ENCODE measurements around the gene WNT3A.

The WNT3A gene

GRCh38 chr1:228101614-228101993 lies 94.8 kb downstream of the WNT3A start:
- DNase-seq (ENCODE audit: low read depth), result no peak

- DNase-seq (ENCODE audit: low read depth), result peak; percentile 44
These were observed 95.4 kb downstream of the WNT3A start for GRCh38 chr1:228101994-228102790.

GRCh38 chr1:228102791-228103620 lies 96.2 kb downstream of the WNT3A start, which contains the start of gene C1orf35:
C1orf35 (minus strand) TSS chr1:228103325; CDS start chr1:228103227, 98 bp downstream.
- DNase-seq (ENCODE audit: low read depth), result peak; percentile 92

- DNase-seq (ENCODE audit: low read depth), result no peak
These were observed 97.9 kb downstream of the WNT3A start for GRCh38 chr1:228104526-228105269.

GRCh38 chr1:228105270-228105995 lies 98.6 kb downstream of the WNT3A start:
- no peak for DNase-seq (ENCODE audit: low read depth)

- no peak for DNase-seq (ENCODE audit: low read depth)
These were observed 99.4 kb downstream of the WNT3A start for GRCh38 chr1:228105996-228106799.

GRCh38 chr1:228106800-228107054 lies 99.9 kb downstream of the WNT3A start:
- no peak for DNase-seq (ENCODE audit: low read depth)

- no peak for DNase-seq (ENCODE audit: low read depth)
These were observed 100.8 kb downstream of the WNT3A start for GRCh38 chr1:228107636-228108035.

- no peak for DNase-seq (ENCODE audit: low read depth)
These were observed 101.4 kb downstream of the WNT3A start for GRCh38 chr1:228108055-228108690.

- DNase-seq (ENCODE audit: low read depth), result no peak
These were observed 101.9 kb downstream of the WNT3A start for GRCh38 chr1:228108742-228109072.

- DNase-seq (ENCODE audit: low read depth), result peak; percentile 97
These were observed 102.5 kb downstream of the WNT3A start, which contains the start of gene MRPL55 for GRCh38 chr1:228109073-228109961. MRPL55 (minus strand) TSS chr1:228109299; CDS start chr1:228108260, 1,039 bp downstream.

- no peak for DNase-seq (ENCODE audit: low read depth)
These were observed 103.2 kb downstream of the WNT3A start for GRCh38 chr1:228109962-228110488.

- DNase-seq (ENCODE audit: low read depth), result no peak
These were observed 103.8 kb downstream of the WNT3A start for GRCh38 chr1:228110556-228110955.
